Left colon (tissue), 2 donors: ENCODE measurements around the gene SLC38A9. TPM values are rescaled to one million over a fixed set of nuclear protein-coding genes. Genes with fewer than 3 reads are reported as not detected.
A peak's percentile ranks its signal among the peaks of the same experiment; 100 is the strongest.

Experiments used
- ATAC-seq: fragments of 200-7000 bp; cut with Tn5 transposase; one replicate; pipeline ENCODE4 v1.9.1; 2020; ENCODE audit warnings: mild to moderate bottlenecking, moderate library complexity
- DNase-seq, 2 donors: peaks; one replicate each; pipeline ENCODE4 v3.0.0-alpha.2; 2020
- intact Hi-C, 2 donors: fragments of 100-400 bp; cut with DNase I in 1 of 2; cut with micrococcal nuclease in 1 of 2; formaldehyde crosslinking; loops; one replicate each; pipeline versions ENCODE4 v1.11.2 to v1.14.0; 2022; cut with DNase I, micrococcal nuclease
- total RNA-seq, 2 donors: library from RNA; stranded (reverse); fragmentation: NEBNext Ultra II Directional; extraction: Animal tissue kit (Norgen Biotek cat#: 25700); gene quantifications; one replicate each; pipeline ENCODE4 v1.2.1, GENCODE V29; 2021
- donor health status: DM: no; HTN: no; CAD: no.
- donor health status: DM: yes; HTN: yes; CAD: no.

The SLC38A9 gene
- total RNA-seq, 2 donors from 2014 or later, result 19.7 to 28.1 TPM

DNA sequence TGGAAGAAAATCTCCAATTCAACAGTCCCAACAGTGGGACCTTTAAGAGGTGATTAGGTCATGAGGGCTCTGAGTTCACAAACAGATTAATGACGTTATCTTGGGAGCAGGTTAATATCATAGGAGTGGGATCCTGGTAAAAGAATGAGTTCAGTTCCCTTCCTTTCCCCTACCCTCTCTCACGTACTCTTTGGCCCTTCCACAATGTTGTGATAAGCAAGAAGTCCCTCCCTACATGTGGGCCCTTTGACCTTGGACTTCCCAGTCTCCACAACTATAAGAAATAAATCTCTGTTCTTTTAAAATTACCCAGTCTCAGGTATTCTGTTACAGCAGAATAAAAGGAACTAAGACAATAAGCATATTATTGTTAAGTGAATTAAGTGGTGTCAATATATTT is 37.8 kb downstream of the SLC38A9 start:
- intact Hi-C loops, result no loop called here
- DNase-seq, result no peak
- ATAC-seq, result no peak

DNA sequence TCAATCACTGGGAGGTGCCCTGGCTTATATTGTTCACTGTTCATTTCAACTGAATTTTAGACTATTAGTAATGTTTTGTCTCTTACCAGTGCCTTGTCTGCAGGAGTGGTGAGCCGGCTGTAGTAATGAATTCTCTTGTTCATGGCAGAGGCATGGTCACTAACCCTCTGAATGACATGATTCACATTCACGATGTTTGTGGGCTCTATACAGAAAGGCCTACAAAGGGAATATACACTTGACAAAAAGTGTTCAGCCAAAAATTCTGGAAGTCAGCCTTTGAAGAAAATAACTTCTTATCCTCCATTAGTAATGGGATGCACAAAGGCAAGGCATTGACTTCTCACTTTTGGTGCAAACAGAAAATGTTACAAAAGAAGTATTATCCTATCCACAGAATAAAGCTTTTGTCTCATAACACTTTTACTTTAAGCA is 39.6 kb downstream of the SLC38A9 start:
- intact Hi-C loops, result no loop called here
- no peak for ATAC-seq
- no peak for DNase-seq

DNA sequence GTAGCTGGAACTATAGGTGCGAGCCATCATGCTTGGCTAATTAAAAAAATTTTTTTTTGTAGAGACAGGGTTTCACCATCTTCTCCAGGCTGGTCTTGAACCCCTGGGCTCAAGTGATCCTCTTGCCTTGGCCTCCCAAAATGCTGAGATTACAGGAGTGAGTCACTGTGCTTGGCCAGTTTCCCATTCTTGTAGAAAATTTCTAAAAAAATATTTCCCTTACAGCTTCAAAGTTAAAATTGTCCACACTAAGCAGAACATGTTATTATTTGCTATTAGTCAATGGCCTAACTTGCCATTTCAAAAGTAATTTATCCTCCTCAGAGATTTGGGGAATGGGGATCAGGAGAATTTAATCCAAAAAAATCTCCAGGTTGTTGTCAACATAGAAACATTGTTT is 40.1 kb downstream of the SLC38A9 start:
- DNase-seq (no peak), ATAC-seq (no peak)
- intact Hi-C loops, result no loop called here

DNA sequence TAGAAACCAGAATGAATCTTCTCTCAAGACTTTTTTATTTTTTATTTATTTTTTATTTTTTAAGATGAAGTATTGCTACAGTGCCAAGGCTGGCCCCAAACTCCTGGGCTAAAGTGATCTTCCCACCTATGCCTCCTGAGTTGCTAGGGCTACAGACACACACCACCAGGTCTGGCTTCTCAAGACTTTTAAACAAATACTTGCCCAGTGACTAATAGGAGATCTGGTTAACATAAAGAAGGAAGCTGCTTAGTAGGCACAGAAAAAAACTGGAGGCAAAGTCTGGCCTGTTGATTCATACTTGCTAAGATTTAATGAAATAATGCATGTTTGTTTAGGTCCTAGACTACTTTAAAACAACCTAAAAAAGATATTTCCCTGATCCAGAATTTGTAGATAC is 43.8 kb downstream of the SLC38A9 start:
- ATAC-seq (no peak), DNase-seq (no peak)

DNA sequence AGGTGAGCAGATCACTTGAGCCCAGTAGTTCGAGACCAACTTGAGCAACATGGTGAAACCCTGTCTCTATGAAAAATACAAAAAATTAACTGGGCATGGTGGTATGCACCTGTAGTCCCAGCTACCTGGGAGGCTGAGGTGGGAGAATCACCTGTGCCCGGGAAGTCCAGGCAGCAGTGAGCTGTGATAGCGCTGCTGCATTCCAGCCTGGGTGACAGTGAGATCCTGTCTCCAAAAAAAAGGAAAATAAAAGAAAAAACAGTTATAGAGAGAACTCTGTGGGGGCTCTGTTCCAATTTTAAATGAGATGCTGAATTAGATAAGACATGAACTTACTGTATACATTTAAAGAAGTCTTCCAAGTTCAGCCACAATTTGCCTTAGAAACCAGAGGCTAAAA is 44.2 kb downstream of the SLC38A9 start:
- ATAC-seq, result no peak
- DNase-seq, result no peak
- intact Hi-C loops, result no loop called here

More for the DNA sequence above, 43.8 kb downstream of the SLC38A9 start:
- intact Hi-C loops, result no loop called here

DNA sequence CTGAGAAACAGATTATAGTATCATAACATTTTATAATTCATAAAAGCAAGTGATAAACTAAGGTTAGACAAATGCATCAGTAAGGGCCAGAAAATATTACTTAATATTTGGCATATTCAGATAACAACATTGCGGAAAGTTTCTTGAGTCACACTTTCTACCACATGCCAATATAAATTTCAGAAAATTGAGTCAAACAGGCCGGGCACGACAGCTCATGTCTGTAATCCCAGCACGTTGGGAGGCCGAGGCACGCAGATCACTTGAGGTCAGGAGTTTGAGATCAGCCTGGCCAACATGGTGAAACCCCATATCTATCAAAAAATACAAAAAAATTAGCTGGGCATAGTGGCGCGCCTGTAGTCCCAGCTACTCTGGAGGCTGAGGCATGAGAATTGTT is 47.1 kb downstream of the SLC38A9 start:
- no peak for DNase-seq
- no peak for ATAC-seq
- intact Hi-C loops, result no loop called here

DNA sequence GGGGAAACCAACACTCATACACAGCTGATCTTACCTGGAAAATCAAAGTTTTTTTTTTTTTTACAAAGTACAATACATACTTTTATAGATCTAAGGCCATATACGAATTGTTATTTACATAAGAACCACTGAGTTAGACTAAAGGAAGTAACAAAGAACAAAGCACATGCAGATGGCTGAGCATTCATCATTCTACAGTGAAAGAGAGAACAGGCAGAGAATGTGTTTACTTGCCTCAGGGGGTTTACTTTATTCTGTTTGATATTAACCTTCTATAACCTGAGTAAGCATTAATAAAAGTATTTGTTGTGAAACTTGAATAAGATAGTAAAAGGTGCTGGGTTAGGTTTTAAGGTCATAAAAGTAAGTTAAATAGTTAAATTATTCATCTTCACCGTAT is 54.7 kb downstream of the SLC38A9 start:
- no peak for DNase-seq
- ATAC-seq, result peak; percentile 97
- intact Hi-C loops, result no loop called here

DNA sequence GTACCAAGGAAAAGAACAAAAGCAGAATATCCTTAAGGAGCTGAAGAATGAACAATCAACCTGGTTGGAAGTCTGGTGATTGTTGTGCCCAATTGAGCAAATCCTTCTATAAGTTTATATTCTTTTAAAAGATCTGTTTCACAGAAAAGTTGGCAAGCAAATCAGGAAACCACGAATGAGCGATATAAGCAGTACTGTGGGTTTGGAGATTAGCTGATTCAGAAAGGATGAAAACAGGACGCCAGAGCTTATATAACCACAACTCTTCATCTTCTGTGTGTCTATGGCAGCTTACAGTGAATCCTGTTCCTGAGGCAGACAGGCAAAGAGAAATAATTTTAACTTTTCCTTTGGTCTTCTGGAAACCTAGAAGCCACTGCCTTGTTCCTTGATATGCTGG is 61.7 kb downstream of the SLC38A9 start:
- no peak for ATAC-seq
- DNase-seq, result no peak
- intact Hi-C loops, result no loop called here

DNA sequence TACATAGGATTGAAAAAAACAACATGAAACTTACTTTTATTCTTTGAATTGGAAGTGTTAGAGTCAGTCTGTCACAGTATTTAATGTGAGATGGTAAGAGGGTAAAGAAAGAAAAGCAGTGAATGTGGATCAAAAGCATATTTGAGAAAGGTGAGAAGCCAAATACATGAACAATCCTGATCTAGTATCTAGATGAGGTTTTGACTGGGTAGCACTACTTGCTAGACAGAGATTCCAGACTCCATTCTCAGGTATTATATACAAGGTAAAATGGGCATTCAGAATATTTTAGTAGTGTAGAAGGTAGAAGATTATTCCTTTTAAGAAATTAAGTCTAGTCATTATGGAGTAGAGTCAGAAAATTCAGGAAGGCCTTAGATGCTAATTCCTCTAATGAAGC is 62.2 kb downstream of the SLC38A9 start:
- DNase-seq, result no peak
- intact Hi-C loops, result no loop called here
- no peak for ATAC-seq

DNA sequence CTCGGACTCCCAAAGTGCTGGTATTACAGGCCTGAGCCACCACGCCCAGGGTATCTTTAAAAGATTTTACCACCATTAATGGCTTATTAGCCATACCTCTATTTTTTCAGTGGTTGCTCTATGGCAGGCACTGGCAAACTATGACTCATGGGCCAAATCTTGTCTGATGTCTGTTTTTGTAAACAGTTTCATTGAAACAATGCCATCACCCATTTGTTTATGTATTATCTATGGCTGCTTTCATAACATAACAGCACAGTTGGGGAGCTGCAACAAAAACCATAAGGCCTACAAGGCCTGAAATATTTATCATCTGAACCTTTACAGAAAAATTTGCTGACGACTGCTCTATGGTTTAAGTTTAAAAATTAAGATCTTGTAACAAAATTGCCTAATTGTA is 66.8 kb downstream of the SLC38A9 start:
- intact Hi-C loops, result no loop called here
- ATAC-seq (no peak), DNase-seq (no peak)

DNA sequence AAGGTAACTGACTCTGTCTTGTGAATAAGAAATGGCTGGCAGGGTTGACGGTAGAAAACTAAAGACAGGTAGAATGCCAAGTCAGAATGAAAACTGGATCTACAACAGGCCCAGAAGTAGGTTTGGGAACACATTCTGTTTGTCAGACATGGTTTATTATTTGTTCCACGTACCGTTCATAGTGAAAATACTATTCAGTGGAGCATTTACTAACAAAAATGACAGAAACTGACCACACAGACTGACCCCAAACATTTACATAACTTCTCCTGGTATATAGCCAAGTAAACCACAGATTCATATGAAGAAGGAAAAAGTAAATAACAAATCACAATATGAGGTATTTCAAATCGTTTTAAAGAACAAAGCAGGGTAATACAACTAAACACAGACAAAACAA is 73.7 kb downstream of the SLC38A9 start:
- ATAC-seq, result no peak
- intact Hi-C loops, result no loop called here
- no peak for DNase-seq

DNA sequence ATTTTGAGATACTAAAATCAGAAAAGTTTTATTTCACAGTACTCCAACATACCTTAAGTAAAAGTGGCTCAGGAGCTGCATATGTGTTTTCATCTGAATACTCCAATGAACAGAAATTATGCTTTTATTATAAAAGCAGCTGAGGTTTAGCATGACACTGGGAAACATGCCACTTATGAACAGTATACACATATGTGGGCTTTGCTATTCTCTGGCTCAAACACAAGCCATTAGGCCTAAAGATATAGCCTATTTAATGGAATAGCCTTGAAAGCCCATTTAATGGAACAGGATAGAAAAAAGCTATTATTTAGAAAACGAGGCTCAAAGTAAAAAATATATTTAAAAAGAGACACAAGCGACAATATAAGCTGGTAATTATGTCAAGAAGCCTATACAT is 74.1 kb downstream of the SLC38A9 start:
- ATAC-seq, result no peak
- no peak for DNase-seq
- intact Hi-C loops, result no loop called here

DNA sequence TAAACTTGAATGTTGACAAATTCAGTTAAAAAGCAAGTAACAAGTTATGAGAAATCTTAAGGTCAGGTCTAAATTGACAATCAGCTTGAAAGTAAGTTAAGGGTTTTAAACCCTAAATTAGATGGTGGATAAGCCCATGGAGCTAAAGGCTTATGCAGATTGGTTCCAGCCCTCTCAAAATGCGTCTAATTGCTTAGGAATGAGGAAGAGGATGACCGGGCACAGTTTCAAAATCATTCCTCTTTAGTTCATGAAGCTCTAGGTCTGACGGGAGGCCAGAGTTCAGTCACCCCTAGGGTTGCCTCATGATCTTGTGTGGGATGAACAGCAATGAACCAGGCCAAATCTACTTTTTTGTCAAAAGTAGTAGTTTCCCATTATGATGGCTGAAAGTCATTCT is 75.4 kb downstream of the SLC38A9 start:
- intact Hi-C loops, result no loop called here
- peak; percentile 64 for ATAC-seq
- DNase-seq, result peak in 1 of 2 donors; percentile 48

DNA sequence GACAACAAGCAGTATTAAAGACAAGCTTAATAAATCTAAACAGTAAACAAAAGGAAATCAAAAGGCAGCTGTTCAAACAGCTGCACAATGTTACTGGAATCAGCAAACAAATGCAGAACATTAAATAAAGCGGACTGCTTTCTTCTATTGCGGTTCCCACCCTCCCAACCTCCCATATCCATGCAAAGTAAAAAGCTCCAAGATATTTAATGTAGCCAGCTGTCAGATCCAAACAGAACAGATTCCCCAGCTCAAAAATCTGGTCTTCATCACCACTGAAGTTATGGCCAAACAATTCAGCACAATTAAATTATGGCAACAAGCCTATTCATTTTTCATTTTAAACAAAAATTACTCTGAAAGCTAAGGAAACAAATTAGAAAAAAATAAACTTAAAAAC is 75.9 kb downstream of the SLC38A9 start:
- ATAC-seq (peak; percentile 65), DNase-seq (no peak)
- intact Hi-C loops, result no loop called here

DNA sequence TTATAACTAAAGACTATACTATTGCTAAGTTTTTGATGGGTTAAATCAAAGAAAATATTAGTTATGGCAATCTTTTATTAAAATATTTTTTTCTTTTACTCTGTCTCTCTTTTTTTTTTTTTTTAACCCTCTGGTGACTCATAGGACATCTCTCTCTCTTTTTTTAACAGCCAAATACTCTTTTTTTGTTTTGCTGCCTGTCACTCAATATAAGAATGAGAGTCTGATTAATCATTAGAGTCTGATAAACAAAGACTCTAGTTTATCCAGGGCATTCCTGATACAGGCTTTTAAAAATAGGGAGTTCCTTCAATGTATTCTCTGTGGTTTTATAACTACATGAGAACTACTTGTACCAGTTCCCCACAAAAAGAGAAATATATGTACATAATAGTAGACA is 77.3 kb downstream of the SLC38A9 start:
- intact Hi-C loops, result no loop called here
- no peak for DNase-seq
- ATAC-seq, result no peak

DNA sequence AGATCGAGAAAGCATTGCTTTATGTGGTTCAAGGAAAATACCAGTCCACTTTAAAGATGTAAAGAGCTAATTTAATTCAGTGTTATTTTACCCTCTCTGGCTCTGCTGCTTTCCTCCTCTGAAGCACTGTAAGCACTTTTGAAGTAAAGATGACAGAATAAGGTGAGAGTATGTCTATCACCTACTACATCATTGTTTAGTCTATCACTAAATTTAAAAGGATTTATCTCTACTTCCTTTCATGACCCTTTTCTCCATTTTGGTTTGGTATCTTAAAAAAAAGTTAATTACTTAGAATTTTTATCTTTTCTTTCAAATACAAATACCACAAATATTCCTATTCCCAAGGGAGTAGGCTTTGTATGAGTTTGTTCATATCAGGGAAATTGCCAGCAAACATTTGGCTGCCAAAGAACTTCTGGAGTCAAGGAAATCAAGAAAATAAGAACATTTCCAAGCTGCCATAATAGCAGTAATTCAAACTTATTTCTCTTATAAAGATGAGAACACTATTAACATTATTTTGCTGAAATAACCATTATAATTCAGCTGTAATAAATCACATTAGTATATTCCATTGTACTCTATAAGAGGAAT is 77.8 kb downstream of the SLC38A9 start:
- intact Hi-C loops, result no loop called here
- ATAC-seq (no peak), DNase-seq (no peak)

DNA sequence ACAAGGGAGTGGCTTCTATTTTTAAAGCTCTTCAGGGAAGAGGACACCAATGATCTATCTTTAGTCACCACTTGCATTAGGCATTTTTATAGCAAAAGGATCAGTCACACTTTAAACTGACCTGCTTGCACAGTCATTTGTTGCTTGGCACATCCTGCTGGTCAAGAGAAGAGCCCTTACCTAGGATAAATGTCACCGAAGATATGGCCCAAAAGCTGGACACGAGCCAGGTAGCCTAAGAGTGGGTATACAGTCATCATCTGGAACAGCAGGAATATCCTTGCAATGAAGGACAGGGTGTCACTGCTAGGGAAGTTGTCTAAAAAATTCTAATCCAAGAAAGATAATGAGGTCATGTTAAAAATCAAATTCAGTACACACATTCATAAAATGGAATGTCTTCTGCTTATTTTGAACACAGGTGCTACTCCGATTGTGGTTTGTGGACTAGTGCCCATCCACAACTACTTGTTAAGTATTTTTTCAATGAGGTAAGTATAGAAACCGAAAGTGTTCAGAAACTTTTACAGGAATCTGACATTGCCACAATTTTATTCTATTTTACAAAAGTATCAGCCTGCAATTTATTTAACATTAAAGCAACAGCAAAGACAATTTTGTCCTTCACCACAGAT is 78.4 kb downstream of the SLC38A9 start:
- intact Hi-C loops, result no loop called here
- ATAC-seq (peak; percentile 68), DNase-seq (peak in 1 of 2 donors; percentile 50)

DNA sequence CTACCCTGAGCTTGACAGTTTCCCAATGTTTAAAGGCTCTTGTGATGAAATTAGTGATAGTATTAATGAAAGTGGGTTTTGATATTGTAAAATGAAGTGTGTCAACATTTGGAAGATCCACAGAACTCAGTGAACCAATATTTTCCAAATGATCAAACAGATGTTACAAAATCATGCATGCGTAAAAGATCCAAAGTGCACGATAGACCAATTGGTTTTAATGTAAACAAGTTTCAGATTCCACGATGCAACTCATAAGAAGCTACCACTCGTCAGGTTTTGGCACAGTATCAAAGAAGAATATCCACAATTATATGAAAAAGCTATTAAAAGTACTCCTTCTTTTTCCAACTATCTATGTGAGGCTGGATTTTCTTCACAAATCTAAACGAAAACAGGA is 82.3 kb downstream of the SLC38A9 start:
- ATAC-seq (no peak), DNase-seq (no peak)
- intact Hi-C loops, result no loop called here

DNA sequence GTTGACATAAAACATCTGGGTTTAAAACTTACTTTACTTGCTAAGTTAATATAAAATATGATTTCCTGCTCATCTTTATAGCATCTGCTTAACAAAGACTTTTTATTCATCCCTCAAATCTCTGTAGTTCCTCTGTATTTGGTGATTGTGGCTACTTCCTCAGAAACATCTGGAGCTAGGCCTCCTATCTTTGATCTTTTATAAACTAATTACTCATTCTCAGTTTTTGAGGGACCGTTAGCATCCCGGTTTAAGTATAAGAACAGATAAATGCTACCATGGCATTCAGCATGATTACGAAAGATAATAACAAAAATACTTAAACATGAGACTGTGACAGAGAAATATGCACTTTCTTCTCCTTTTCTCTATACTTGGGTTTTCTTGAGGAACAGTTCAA is 85.3 kb downstream of the SLC38A9 start:
- ATAC-seq (no peak), DNase-seq (no peak)
- intact Hi-C loops, result no loop called here

DNA sequence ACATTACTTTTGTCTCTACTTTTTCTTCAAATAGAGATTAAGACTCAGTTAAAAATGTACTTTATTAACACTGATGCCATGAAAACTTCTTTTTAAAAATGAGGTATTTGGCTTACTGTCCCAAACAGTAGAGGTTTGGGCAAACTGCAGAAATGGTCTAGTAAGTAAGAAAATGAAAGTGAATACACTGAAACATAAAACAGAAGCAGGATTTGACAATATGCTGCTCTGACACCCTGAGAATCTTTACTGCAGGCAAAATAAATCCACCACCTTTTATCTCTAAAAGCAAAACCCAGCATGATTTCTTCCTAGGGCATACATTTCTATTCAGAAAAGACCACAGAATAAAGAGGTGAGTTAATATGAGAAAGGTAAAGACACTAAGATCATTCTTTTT is 86.2 kb downstream of the SLC38A9 start:
- no peak for ATAC-seq
- intact Hi-C loops, result no loop called here
- no peak for DNase-seq

DNA sequence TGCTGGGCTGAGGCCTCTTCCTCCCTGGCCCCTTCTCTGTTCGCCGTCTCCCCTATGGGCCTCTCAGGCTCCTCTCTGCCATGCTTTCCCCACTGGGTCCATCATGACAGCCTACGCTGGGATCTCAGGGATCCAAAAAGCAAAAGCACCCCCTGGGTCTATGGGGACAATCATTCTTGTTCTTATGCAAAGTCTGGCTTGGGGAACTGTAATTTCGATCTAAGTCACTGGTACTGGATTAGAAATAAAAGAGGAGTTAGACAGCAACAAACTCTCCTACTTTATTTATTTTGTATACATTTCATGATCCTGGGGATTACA is 86.6 kb downstream of the SLC38A9 start:
- DNase-seq (no peak), ATAC-seq (no peak)
- intact Hi-C loops, result no loop called here
